HepG2 (cell line): ENCODE results near the gene DBNDD1. TPM values are rescaled to one million over a fixed set of nuclear protein-coding genes. Genes with fewer than 3 reads are reported as not detected.

ENCODE experiments used
- ETV6 ChIP-seq: sonication (generic); formaldehyde crosslinking; conservative IDR thresholded peaks from 2 replicates; pipeline ENCODE4 v1.4.0; 2020; ENCODE audit warnings: missing genetic modification reagents
- HOXA3 ChIP-seq: sonication (generic); formaldehyde crosslinking; IDR thresholded peaks from 2 replicates; pipeline ENCODE4 v1.5.0; 2020; ENCODE audit warnings: missing genetic modification reagents
- KAT7 ChIP-seq: IDR thresholded peaks from 2 replicates; pipeline ENCODE4 v1.6.1; 2018; ENCODE audit warnings: borderline replicate concordance, missing compliant biosample characterization
- MAFK ChIP-seq, 2 experiments: IDR thresholded peaks in 1 of 2; conservative IDR thresholded peaks in 1 of 2; 2 replicates each; pipeline ENCODE4 v1.6.1; 2011; ENCODE audit warnings: improper control_type of control experiment in 2 of 2, low read length in 2 of 2
- MLX ChIP-seq: IDR thresholded peaks from 2 replicates; pipeline ENCODE4 v1.6.1; 2016
- POLR2A ChIP-seq, 2 experiments: IDR thresholded peaks; 2 replicates each; pipeline ENCODE4 v1.6.1; 2011; ENCODE audit warnings: low read depth in 2 of 2, low read length in 2 of 2, mild to moderate bottlenecking in 1 of 2, moderate library complexity in 1 of 2; ENCODE audit not compliant: insufficient read depth in 1 of 2
- RXRB ChIP-seq: IDR thresholded peaks from 2 replicates; pipeline ENCODE4 v1.6.1; 2016; ENCODE audit warnings: borderline replicate concordance, missing genetic modification reagents, missing compliant biosample characterization
- SALL2 ChIP-seq: sonication (generic); formaldehyde crosslinking; IDR thresholded peaks from 2 replicates; pipeline ENCODE4 v1.8.1; 2023; ENCODE audit warnings: mild to moderate bottlenecking, missing genetic modification reagents, inconsistent platforms
- SRSF1 ChIP-seq: fragments of 200-400 bp; formaldehyde crosslinking; optimal IDR thresholded peaks from 2 replicates; pipeline ENCODE3; 2017; ENCODE audit warnings: mild to moderate bottlenecking, low read depth, low read length, moderate library complexity
- TEF ChIP-seq: sonication (generic); formaldehyde crosslinking; IDR thresholded peaks from 2 replicates; pipeline ENCODE4 v1.5.0; 2020; ENCODE audit warnings: missing genetic modification reagents
- ZNF569 ChIP-seq: sonication (generic); formaldehyde crosslinking; IDR thresholded peaks from 2 replicates; pipeline ENCODE4 v1.5.0; 2020; ENCODE audit warnings: mild to moderate bottlenecking, missing genetic modification reagents, moderate library complexity, borderline replicate concordance
- ZNF598 ChIP-seq: sonication (generic); formaldehyde crosslinking; IDR thresholded peaks from 2 replicates; pipeline ENCODE4 v1.5.1; 2020; ENCODE audit warnings: mild to moderate bottlenecking, missing genetic modification reagents, borderline replicate concordance
- ZNF639 ChIP-seq: conservative IDR thresholded peaks from 2 replicates; pipeline ENCODE4 v1.6.1; 2018; ENCODE audit warnings: missing genetic modification reagents
- ZNF788 ChIP-seq: sonication (generic); formaldehyde crosslinking; IDR thresholded peaks from 2 replicates; pipeline ENCODE4 v1.5.0; 2020; ENCODE audit warnings: mild to moderate bottlenecking, missing genetic modification reagents, borderline replicate concordance
- polyA plus RNA-seq, 8 experiments: library from polyadenylated mRNA; depleted of rRNA in 3 of 8; stranded (reverse) in 7 of 8; unstranded in 1 of 8; fragments of >200 nt; fragmentation: Illumina TruSeq in 4 of 8; extraction: Trizol in 4 of 8; gene quantifications; 2 replicates each; pipeline versions ENCODE4 v1.2.1 to v1.2.3, GENCODE V29; 2011 to 2016; ENCODE audit warnings: low read depth in 4 of 8, missing spikeins in 1 of 8, mixed read lengths in 1 of 8; ENCODE audit not compliant: insufficient read depth in 1 of 8
- total RNA-seq, 5 experiments: library from RNA; depleted of rRNA; stranded (reverse); fragments of >200 nt; fragmentation: Illumina TruSeq; extraction: Trizol; gene quantifications; 2 replicates each; pipeline ENCODE4 v1.2.3, GENCODE V29; 2016; ENCODE audit warnings: low read depth in 1 of 5
- TF ChIP-seq, protein P1 (sequence below): sonication (generic); formaldehyde crosslinking; IDR thresholded peaks from 2 replicates; pipeline ENCODE4 v1.4.0; 2020; ENCODE audit warnings: missing genetic modification reagents
- TF ChIP-seq, protein P2 (sequence below): sonication (generic); formaldehyde crosslinking; IDR thresholded peaks from 2 replicates; pipeline ENCODE4 v1.4.0; 2020; ENCODE audit warnings: missing genetic modification reagents
- TF ChIP-seq, protein P3 (sequence below): sonication (generic); formaldehyde crosslinking; IDR thresholded peaks from 2 replicates; pipeline ENCODE4 v1.4.0; 2020; ENCODE audit warnings: mild to moderate bottlenecking, missing genetic modification reagents, borderline replicate concordance

DBNDD1 gene
- total and polyA plus RNA-seq, 2 of the 13 experiments (the other 11 are each of a cell fraction or from before 2014, with no cell fraction given) = 17.0 to 40.4 TPM

DNA sequence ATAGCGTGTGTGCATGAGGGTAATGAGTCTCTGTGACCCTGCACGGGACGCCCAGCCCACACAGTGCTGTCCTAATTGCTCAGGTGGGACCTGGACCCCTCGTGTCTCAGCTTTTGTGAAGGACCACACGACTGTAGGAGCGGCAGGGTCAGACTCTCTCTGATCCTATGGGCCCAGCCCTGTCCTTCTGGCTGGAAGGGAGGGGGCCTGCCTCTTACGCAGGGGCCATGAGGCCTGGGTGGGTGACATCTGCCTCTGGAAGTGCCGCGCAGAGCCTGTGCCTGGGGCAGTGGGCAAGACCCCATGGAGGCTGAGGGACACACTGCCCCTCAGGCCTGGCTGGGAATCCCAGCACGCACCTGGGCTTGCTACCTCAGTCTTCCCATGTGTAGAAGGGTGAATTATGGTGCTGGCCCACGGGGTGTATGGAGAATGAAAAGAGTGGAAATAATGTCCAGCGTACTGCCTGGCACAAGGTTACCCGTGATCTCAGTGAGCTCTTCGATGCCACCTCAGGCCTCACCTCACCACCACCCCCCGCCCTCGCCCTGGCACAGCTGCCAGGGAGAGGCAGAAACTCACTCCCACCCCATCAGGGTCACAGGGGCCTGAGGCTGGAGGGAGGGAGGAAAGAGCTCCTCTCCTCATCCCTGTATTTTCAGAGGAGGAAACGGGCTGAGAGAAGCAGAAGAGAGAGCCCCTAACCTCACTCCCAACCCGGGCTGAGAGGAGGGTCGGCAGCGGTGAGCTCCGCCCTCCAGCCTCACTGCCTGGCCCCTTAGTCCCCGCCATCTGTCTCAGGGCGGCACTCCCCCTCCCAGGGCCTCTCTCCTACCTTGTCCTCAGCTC, 27.1 kb upstream of the DBNDD1 start (continued):
- TF ChIP-seq SALL2 (CRISPR knock-in tag) = no peak
- TF ChIP-seq ZNF598 (CRISPR knock-in tag) = no peak
- no peak for TF ChIP-seq SRSF1
- TF ChIP-seq ZNF639 (CRISPR knock-in tag) = no peak
- TF ChIP-seq TEF (CRISPR knock-in tag) = no peak
- TF ChIP-seq, protein P1, sequence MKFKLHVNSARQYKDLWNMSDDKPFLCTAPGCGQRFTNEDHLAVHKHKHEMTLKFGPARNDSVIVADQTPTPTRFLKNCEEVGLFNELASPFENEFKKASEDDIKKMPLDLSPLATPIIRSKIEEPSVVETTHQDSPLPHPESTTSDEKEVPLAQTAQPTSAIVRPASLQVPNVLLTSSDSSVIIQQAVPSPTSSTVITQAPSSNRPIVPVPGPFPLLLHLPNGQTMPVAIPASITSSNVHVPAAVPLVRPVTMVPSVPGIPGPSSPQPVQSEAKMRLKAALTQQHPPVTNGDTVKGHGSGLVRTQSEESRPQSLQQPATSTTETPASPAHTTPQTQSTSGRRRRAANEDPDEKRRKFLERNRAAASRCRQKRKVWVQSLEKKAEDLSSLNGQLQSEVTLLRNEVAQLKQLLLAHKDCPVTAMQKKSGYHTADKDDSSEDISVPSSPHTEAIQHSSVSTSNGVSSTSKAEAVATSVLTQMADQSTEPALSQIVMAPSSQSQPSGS = no peak
- no peak for TF ChIP-seq MAFK (conservative IDR thresholded peaks at IDR 0.05 in 1 of 2, IDR thresholded peaks at IDR 0.05 in 1 of 2; ENCODE audit: low read length in 2 of 2)
- no peak for TF ChIP-seq RXRB (CRISPR knock-in tag)
- TF ChIP-seq, protein P2, sequence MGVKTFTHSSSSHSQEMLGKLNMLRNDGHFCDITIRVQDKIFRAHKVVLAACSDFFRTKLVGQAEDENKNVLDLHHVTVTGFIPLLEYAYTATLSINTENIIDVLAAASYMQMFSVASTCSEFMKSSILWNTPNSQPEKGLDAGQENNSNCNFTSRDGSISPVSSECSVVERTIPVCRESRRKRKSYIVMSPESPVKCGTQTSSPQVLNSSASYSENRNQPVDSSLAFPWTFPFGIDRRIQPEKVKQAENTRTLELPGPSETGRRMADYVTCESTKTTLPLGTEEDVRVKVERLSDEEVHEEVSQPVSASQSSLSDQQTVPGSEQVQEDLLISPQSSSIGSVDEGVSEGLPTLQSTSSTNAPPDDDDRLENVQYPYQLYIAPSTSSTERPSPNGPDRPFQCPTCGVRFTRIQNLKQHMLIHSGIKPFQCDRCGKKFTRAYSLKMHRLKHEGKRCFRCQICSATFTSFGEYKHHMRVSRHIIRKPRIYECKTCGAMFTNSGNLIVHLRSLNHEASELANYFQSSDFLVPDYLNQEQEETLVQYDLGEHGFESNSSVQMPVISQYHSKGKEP (CRISPR knock-in tag) = no peak
- TF ChIP-seq KAT7 (CRISPR knock-in tag) = no peak
- no peak for TF ChIP-seq POLR2A (IDR thresholded peaks at IDR 0.05; ENCODE audit: insufficient read depth in 1 of 2, low read depth in 2 of 2, low read length in 2 of 2)
- TF ChIP-seq ZNF569 (CRISPR knock-in tag) = no peak
- TF ChIP-seq MLX (CRISPR knock-in tag) = no peak
- no peak for TF ChIP-seq HOXA3
- TF ChIP-seq, protein P3, sequence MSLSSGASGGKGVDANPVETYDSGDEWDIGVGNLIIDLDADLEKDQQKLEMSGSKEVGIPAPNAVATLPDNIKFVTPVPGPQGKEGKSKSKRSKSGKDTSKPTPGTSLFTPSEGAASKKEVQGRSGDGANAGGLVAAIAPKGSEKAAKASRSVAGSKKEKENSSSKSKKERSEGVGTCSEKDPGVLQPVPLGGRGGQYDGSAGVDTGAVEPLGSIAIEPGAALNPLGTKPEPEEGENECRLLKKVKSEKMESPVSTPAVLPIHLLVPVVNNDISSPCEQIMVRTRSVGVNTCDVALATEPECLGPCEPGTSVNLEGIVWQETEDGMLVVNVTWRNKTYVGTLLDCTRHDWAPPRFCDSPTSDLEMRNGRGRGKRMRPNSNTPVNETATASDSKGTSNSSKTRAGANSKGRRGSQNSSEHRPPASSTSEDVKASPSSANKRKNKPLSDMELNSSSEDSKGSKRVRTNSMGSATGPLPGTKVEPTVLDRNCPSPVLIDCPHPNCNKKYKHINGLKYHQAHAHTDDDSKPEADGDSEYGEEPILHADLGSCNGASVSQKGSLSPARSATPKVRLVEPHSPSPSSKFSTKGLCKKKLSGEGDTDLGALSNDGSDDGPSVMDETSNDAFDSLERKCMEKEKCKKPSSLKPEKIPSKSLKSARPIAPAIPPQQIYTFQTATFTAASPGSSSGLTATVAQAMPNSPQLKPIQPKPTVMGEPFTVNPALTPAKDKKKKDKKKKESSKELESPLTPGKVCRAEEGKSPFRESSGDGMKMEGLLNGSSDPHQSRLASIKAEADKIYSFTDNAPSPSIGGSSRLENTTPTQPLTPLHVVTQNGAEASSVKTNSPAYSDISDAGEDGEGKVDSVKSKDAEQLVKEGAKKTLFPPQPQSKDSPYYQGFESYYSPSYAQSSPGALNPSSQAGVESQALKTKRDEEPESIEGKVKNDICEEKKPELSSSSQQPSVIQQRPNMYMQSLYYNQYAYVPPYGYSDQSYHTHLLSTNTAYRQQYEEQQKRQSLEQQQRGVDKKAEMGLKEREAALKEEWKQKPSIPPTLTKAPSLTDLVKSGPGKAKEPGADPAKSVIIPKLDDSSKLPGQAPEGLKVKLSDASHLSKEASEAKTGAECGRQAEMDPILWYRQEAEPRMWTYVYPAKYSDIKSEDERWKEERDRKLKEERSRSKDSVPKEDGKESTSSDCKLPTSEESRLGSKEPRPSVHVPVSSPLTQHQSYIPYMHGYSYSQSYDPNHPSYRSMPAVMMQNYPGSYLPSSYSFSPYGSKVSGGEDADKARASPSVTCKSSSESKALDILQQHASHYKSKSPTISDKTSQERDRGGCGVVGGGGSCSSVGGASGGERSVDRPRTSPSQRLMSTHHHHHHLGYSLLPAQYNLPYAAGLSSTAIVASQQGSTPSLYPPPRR (CRISPR knock-in tag) = 0 out of 2 replicates have a peak, but pooled peaks have one; percentile 34
- TF ChIP-seq ETV6 (CRISPR knock-in tag) = no peak
- no peak for TF ChIP-seq ZNF788 (CRISPR knock-in tag)
